DMS153 treated with DMSO at 0.1 percent for 48 hours (cell line): ENCODE data around the gene IGFBP3.

Experiments used
- DNase-seq: peaks from one replicate; lab custom pipeline; 2025; ENCODE audit not compliant: unreplicated experiment; lab: John Stamatoyannopoulos, UW

Gene IGFBP3

GRCh38 chr7:45923290-45923689, 2.2 kb upstream of the IGFBP3 start:
- DNase-seq = peak; percentile 60

- peak; percentile 53 for DNase-seq
Observed at GRCh38 chr7:45922810-45923209, 1.7 kb upstream of the IGFBP3 start.

GRCh38 chr7:45921699-45922519, 837 bp upstream of the IGFBP3 start:
- peak; percentile 45 for DNase-seq

- DNase-seq = no peak
Observed at GRCh38 chr7:45921381-45921698, 268 bp upstream of the IGFBP3 start.

GRCh38 chr7:45919993-45920459, 1.0 kb downstream of the IGFBP3 start:
- DNase-seq = no peak

GRCh38 chr7:45919231-45919784, 1.8 kb downstream of the IGFBP3 start:
- no peak for DNase-seq

GRCh38 chr7:45918556-45918955, 2.5 kb downstream of the IGFBP3 start:
- DNase-seq = no peak

- DNase-seq = peak; percentile 70
Observed at GRCh38 chr7:45917658-45918057, 3.4 kb downstream of the IGFBP3 start.

GRCh38 chr7:45917064-45917463, 4.0 kb downstream of the IGFBP3 start:
- DNase-seq = no peak

- DNase-seq = no peak
Observed at GRCh38 chr7:45915606-45916005, 5.5 kb downstream of the IGFBP3 start.

GRCh38 chr7:45914911-45915310, 6.2 kb downstream of the IGFBP3 start:
- DNase-seq = no peak

- DNase-seq = no peak
Observed at GRCh38 chr7:45912972-45913371, 8.1 kb downstream of the IGFBP3 start.

GRCh38 chr7:45911311-45911710, 9.8 kb downstream of the IGFBP3 start:
- no peak for DNase-seq

- DNase-seq = no peak
Observed at GRCh38 chr7:45910855-45911254, 10.2 kb downstream of the IGFBP3 start.

GRCh38 chr7:45909561-45909960, 11.5 kb downstream of the IGFBP3 start:
- DNase-seq = no peak

- no peak for DNase-seq
Observed at GRCh38 chr7:45902820-45903219, 18.3 kb downstream of the IGFBP3 start.

GRCh38 chr7:45901566-45901965, 19.5 kb downstream of the IGFBP3 start:
- no peak for DNase-seq

- DNase-seq = no peak
Observed at GRCh38 chr7:45898222-45898621, 22.9 kb downstream of the IGFBP3 start.

GRCh38 chr7:45897042-45897690, 23.9 kb downstream of the IGFBP3 start:
- no peak for DNase-seq

GRCh38 chr7:45894665-45895062, 26.4 kb downstream of the IGFBP3 start:
- DNase-seq = no peak

- no peak for DNase-seq
Observed at GRCh38 chr7:45893996-45894664, 26.9 kb downstream of the IGFBP3 start.
